Endothelial cell of umbilical vein (primary cell): ENCODE measurements around the gene EEF1A1. TPM values are rescaled to one million over a fixed set of nuclear protein-coding genes. Genes with fewer than 3 reads are reported as not detected.
A peak's percentile ranks its signal among the peaks of the same experiment; 100 is the strongest.
"Not testable (repeated sequence)": the region's sequence is repeated elsewhere in the genome, so short reads cannot be mapped to it uniquely, and the experiment has no call there.

Experiments
- BruUV-seq: library from RNA; stranded (reverse); fragments of 400-500 nt; replicated peaks from 2 replicates; lab custom pipeline; 2021; lab: Mats Ljungman, UMichigan
- CTCF ChIA-PET: fragments of 300-600, 350-600 bp; sonication (Branson Sonifier 250); formaldehyde crosslinking; loops from one replicate; lab custom pipeline; 2021; ENCODE audit warnings: antibody characterized with exemption, inconsistent platforms; lab: Charles Lee
- POLR2A ChIA-PET: fragments of 300-600, 350-600 bp; sonication (Branson Sonifier 250); formaldehyde crosslinking; loops from one replicate; lab custom pipeline; 2021; ENCODE audit warnings: antibody characterized with exemption, inconsistent platforms; lab: Charles Lee
- DNase-seq: peaks from one replicate; pipeline ENCODE4 v3.0.0-alpha.2; 2011; ENCODE audit warnings: low read depth, low spot score
- FAIRE-seq: peaks from 2 replicates; lab custom pipeline; 2011; peaks lifted over from hg19 to GRCh38; lab: Jason Lieb, UNC
- H2AFZ ChIP-seq: 2 replicates; pipeline ENCODE4 v1.6.0; 2012; ENCODE audit warnings: low read depth, low read length, control low read depth, inconsistent platforms
- H3K27ac ChIP-seq: 2 replicates; pipeline ENCODE4 v1.5.1; 2011; ENCODE audit warnings: low read depth, mild to moderate bottlenecking, control low read depth, low read length, moderate library complexity; ENCODE audit not compliant: insufficient read depth
- H3K27me3 ChIP-seq, 2 experiments: 2 replicates each; pipeline versions ENCODE4 v1.6.0 to v1.6.1; 2011; ENCODE audit warnings: low read length in 2 of 2, mixed read lengths in 1 of 2; ENCODE audit not compliant: control insufficient read depth in 2 of 2, insufficient read depth in 2 of 2
- H3K36me3 ChIP-seq, 2 experiments: 2 replicates in 1 of 2; 3 replicates in 1 of 2; pipeline ENCODE4 v1.5.1; 2011; ENCODE audit warnings: low read length in 2 of 2, mild to moderate bottlenecking in 1 of 2, moderate library complexity in 1 of 2; ENCODE audit not compliant: control insufficient read depth in 2 of 2, insufficient read depth in 2 of 2; ENCODE audit errors: extremely low read depth in 1 of 2
- H3K4me1 ChIP-seq: 3 replicates; pipeline ENCODE4 v1.5.1; 2011; ENCODE audit warnings: mild to moderate bottlenecking, low read length; ENCODE audit not compliant: control insufficient read depth, insufficient read depth; ENCODE audit errors: extremely low read depth
- H3K4me2 ChIP-seq: 2 replicates; pipeline ENCODE4 v1.6.1; 2011; ENCODE audit warnings: low read length, control low read depth, mixed read lengths; ENCODE audit not compliant: insufficient read depth
- H3K4me3 ChIP-seq, 3 experiments: fragments of 200-600 bp in 1 of 3; sonication (generic), shearing (Covaris generic) in 1 of 3; replicated peaks in 1 of 3; 2 replicates each; pipeline ENCODE4 v1.5.1; 2011 to 2016; ENCODE audit warnings: control low read depth in 3 of 3, low read length in 3 of 3, mild to moderate bottlenecking in 2 of 3, inconsistent platforms in 1 of 3, low read depth in 1 of 3, moderate library complexity in 1 of 3; ENCODE audit not compliant: insufficient read depth in 1 of 3
- H3K79me2 ChIP-seq: 2 replicates; pipeline ENCODE4 v1.6.0; 2012; ENCODE audit warnings: low read length, inconsistent platforms; ENCODE audit not compliant: control insufficient read depth, insufficient read depth
- H3K9ac ChIP-seq: replicated peaks from 2 replicates; pipeline ENCODE3; 2011; ENCODE audit warnings: low read length, control low read depth; ENCODE audit not compliant: insufficient read depth; ENCODE audit errors: extremely low read depth
- H3K9me1 ChIP-seq: replicated peaks from 3 replicates; pipeline ENCODE4 v1.6.0; 2011; ENCODE audit warnings: mild to moderate bottlenecking, low read length; ENCODE audit not compliant: control insufficient read depth, insufficient read depth; ENCODE audit errors: extremely low read depth
- H3K9me3 ChIP-seq: replicated peaks from 2 replicates; pipeline ENCODE4 v1.5.1; 2012; ENCODE audit warnings: low read length, inconsistent platforms; ENCODE audit not compliant: control insufficient read depth, insufficient read depth
- H4K20me1 ChIP-seq: replicated peaks from 2 replicates; pipeline ENCODE3; 2011; ENCODE audit warnings: mild to moderate bottlenecking, low read length; ENCODE audit not compliant: control insufficient read depth, insufficient read depth; ENCODE audit errors: extremely low read depth
- FOS ChIP-seq: IDR thresholded peaks from 2 replicates; pipeline ENCODE4 v1.6.1; 2011; ENCODE audit warnings: mild to moderate bottlenecking, low read length, moderate library complexity, borderline replicate concordance; ENCODE audit not compliant: insufficient read depth
- GATA2 ChIP-seq: IDR thresholded peaks from 2 replicates; pipeline ENCODE4 v1.7.0; 2011; ENCODE audit warnings: low read depth, mild to moderate bottlenecking, moderate library complexity, mixed read lengths, low read length; ENCODE audit not compliant: insufficient read length, insufficient read depth
- JUN ChIP-seq: IDR thresholded peaks from 2 replicates; pipeline ENCODE4 v1.6.1; 2011; ENCODE audit warnings: borderline replicate concordance, low read depth; ENCODE audit not compliant: insufficient read length, insufficient read depth
- MYC ChIP-seq: IDR thresholded peaks from one replicate; pipeline ENCODE4 v1.6.1; 2011; ENCODE audit warnings: mild to moderate bottlenecking, low read depth, low read length
- dilution Hi-C: fragments of 300-500 bp; cut with MboI; formaldehyde crosslinking; loops from one replicate; pipeline ENCODE4 v1.15.0; 2019; ENCODE audit warnings: low sequenced_read_pairs; ENCODE audit not compliant: extremely low pct_ligation_motif_present
- intact Hi-C: fragments of 100-400 bp; cut with micrococcal nuclease; formaldehyde crosslinking; loops from one replicate; pipeline ENCODE4 v1.10.0; 2022
- polyA plus RNA-seq, 4 experiments: library from polyadenylated mRNA; depleted of rRNA in 3 of 4; stranded (reverse) in 3 of 4; unstranded in 1 of 4; fragments of >200 nt; gene quantifications; 2 replicates each; pipeline versions ENCODE4 v1.2.1 to v1.2.3, GENCODE V29; 2011 to 2012; ENCODE audit warnings: missing spikeins in 1 of 4
- total RNA-seq: library from RNA; stranded (reverse); gene quantifications from 2 replicates; pipeline ENCODE4 v1.2.3, GENCODE V29; 2021

EEF1A1 gene
- total and polyA plus RNA-seq, 2 donors (not counting 3 experiments of a cell fraction or from before 2014, with no cell fraction given): 9,186 to 11,104 TPM

DNA sequence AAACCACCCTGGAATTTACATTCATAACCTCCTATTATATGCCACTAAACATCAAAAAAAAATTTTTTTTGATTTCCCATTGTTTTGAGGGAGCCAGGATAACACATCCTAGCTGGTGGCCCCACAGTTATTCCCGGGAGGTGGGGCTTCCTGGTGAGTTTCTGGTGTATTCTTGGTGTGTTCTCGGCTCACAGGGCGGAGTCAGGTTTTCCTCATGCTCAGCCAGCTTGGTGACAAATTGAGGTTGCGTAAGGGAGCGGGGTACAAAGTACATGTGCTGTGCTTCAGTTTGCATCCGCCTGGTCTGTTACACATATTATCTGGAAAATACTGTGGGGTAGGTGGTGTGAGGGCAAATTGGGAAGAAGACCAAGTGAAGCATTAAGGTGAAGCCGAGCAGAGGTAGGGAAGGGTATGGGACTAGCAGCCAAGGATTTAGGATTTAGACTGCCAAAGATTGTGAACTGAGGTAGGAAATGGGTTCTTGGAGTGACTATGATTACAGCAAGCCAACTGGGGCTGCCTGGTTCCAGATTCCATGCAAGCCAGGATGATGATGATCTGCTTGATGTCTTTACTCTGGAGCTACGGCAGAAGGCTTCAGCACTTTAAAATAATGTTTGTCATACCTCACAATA is 46.2 kb upstream of the EEF1A1 start:
- Histone ChIP-seq H3K27ac (no peak overlapping the region), H3K4me2 (no peak overlapping the region), H2AFZ (peak overlapping the region; percentile 14), H3K9ac (no peak overlapping the region), H3K4me1 (no peaks in the 10 kb centered on the region), H3K79me2 (no peaks in the 10 kb centered on the region), H4K20me1 (no peaks in the 10 kb centered on the region), H3K9me1 (no peaks in the 10 kb centered on the region), H3K4me3 (no peak overlapping the region), H3K27me3 (no peaks in the 10 kb centered on the region), H3K36me3 (no peaks in the 10 kb centered on the region), H3K9me3 (no peaks in the 10 kb centered on the region)
- ChIA-PET CTCF (interaction anchor here (1.0 to 2.6 kb wide), 6 partner anchors 10 to 45 kb away, joined by 3 to 12 read pairs (median 4); no protein-coding TSS in a partner anchor), POLR2A (interaction anchor here (1.0 to 1.7 kb wide), 2 partner anchors 13 to 47 kb away, joined by 3 to 5 read pairs; no protein-coding TSS in a partner anchor)
- DNase-seq (peak; percentile 32), FAIRE-seq (no peak)
- TF ChIP-seq JUN: no peak
- TF ChIP-seq GATA2: no peak
- no peak for TF ChIP-seq FOS
- no peak for TF ChIP-seq MYC
- dilution Hi-C loops: no loop called here
- BruUV-seq: no TSS peak
- intact Hi-C loops: no loop called here

GRCh38 chr6:73566486-73566871 is 45.6 kb upstream of the EEF1A1 start:
- H3K4me3 ChIP-seq, H4K20me1 ChIP-seq, H3K9ac ChIP-seq, H3K4me1 ChIP-seq, H3K36me3 ChIP-seq, H3K79me2 ChIP-seq, H3K4me2 ChIP-seq, H3K27me3 ChIP-seq, H3K9me3 ChIP-seq, H3K27ac ChIP-seq, dilution Hi-C loops, intact Hi-C loops, DNase-seq, H3K9me1 ChIP-seq, BruUV-seq, H2AFZ ChIP-seq, FAIRE-seq: not testable (repeated sequence)
- ChIA-PET POLR2A (interaction anchor here (0.5 to 1.7 kb wide), 3 partner anchors 14 to 46 kb away, joined by 3 to 5 read pairs (median 4); no protein-coding TSS in a partner anchor), CTCF (interaction anchor here (1.0 to 2.6 kb wide), 6 partner anchors 9 to 44 kb away, joined by 3 to 12 read pairs (median 4); no protein-coding TSS in a partner anchor)
